GM19035 (cell line): Measurements from ENCODE around the gene CDC42EP5.
"Not testable (repeated sequence)": the region's sequence is repeated elsewhere in the genome, so short reads cannot be mapped to it uniquely, and the experiment has no call there.

Source experiments
- ATAC-seq: cut with Tn5 transposase; IDR thresholded peaks from one replicate; pipeline ENCODE4 v1.9.1; 2021; ENCODE audit not compliant: unreplicated experiment

CDC42EP5 gene

GRCh38 chr19:54473071-54473891 lies at the start of gene CDC42EP5:
Gene CDC42EP5, minus strand, starts transcription at chr19:54473296. Its CDS starts 7,749 bp downstream, at chr19:54465547.
- ATAC-seq: no peak

GRCh38 chr19:54521860-54522513 lies 48.9 kb upstream of the CDC42EP5 start:
- ATAC-seq: no peak

- ATAC-seq: no peak
These were observed 48.1 kb upstream of the CDC42EP5 start for GRCh38 chr19:54521022-54521859.

GRCh38 chr19:54518844-54519243 lies 45.7 kb upstream of the CDC42EP5 start:
- ATAC-seq: no peak

- no peak for ATAC-seq
These were observed 44.4 kb upstream of the CDC42EP5 start for GRCh38 chr19:54517483-54517882.

GRCh38 chr19:54515156-54515555 lies 42.1 kb upstream of the CDC42EP5 start:
- ATAC-seq: no peak

- ATAC-seq: not testable (repeated sequence)
These were observed 36.3 kb upstream of the CDC42EP5 start for GRCh38 chr19:54509200-54509940.

- ATAC-seq: not testable (repeated sequence)
These were observed 35.4 kb upstream of the CDC42EP5 start for GRCh38 chr19:54508487-54508886.

GRCh38 chr19:54507824-54508223 lies 34.7 kb upstream of the CDC42EP5 start:
- no peak for ATAC-seq

GRCh38 chr19:54507038-54507717 lies 34.1 kb upstream of the CDC42EP5 start:
- ATAC-seq: not testable (repeated sequence)

GRCh38 chr19:54506079-54506478 lies 33.0 kb upstream of the CDC42EP5 start:
- no peak for ATAC-seq

GRCh38 chr19:54505542-54505941 lies 32.4 kb upstream of the CDC42EP5 start:
- ATAC-seq: not testable (repeated sequence)

- ATAC-seq: no peak
These were observed 29.5 kb upstream of the CDC42EP5 start, which contains the start of gene LAIR2 for GRCh38 chr19:54502518-54503048. Gene LAIR2, plus strand, starts transcription at chr19:54502831. Its CDS starts 88 bp downstream, at chr19:54502919.

- not testable (repeated sequence) for ATAC-seq
These were observed 25.3 kb upstream of the CDC42EP5 start for GRCh38 chr19:54498451-54498772.

- ATAC-seq: not testable (repeated sequence)
These were observed 24.8 kb upstream of the CDC42EP5 start for GRCh38 chr19:54497747-54498450.

GRCh38 chr19:54495284-54495683 lies 22.2 kb upstream of the CDC42EP5 start:
- ATAC-seq: not testable (repeated sequence)

GRCh38 chr19:54493967-54494585 lies 21.0 kb upstream of the CDC42EP5 start:
- no peak for ATAC-seq

- not testable (repeated sequence) for ATAC-seq
These were observed 20.0 kb upstream of the CDC42EP5 start for GRCh38 chr19:54493056-54493455.

- no peak for ATAC-seq
These were observed 19.5 kb upstream of the CDC42EP5 start for GRCh38 chr19:54492568-54492967.
